Heart right ventricle (tissue), 16 donors: ENCODE results near the gene ACOXL. TPM values are rescaled to one million over a fixed set of nuclear protein-coding genes. Genes with fewer than 3 reads are reported as not detected.

Experiments used
- ATAC-seq, 8 donors: fragments of 200-7000 bp; cut with Tn5 transposase; one replicate each; pipeline ENCODE4 v1.9.1; 2020; ENCODE audit warnings: mild to moderate bottlenecking in 8 of 8, moderate library complexity in 8 of 8, moderate number of reproducible peaks in 1 of 8
- DNase-seq, 2 donors: peaks; one replicate each; pipeline ENCODE4 v3.0.0-alpha.2; 2020
- H3K27ac ChIP-seq, 10 donors: fragments of 200-600 bp; sonication (generic) in 2 of 10; one replicate each; pipeline versions ENCODE4 v1.5.0 to v1.8.0; 2020 to 2022; ENCODE audit warnings: mild to moderate bottlenecking in 3 of 10
- H3K27me3 ChIP-seq, 7 donors: fragments of 200-600 bp; one replicate each; pipeline ENCODE4 v1.8.0; 2021 to 2022; ENCODE audit warnings: mild to moderate bottlenecking in 2 of 7
- H3K36me3 ChIP-seq, 9 donors: fragments of 200-600 bp; sonication (generic) in 1 of 9; one replicate each; pipeline versions ENCODE4 v1.5.0 to v1.8.0; 2020 to 2022; ENCODE audit warnings: mild to moderate bottlenecking in 2 of 9
- H3K4me1 ChIP-seq, 9 donors: fragments of 200-600 bp; sonication (generic) in 1 of 9; one replicate each; pipeline versions ENCODE4 v1.5.0 to v1.8.0; 2020 to 2022; ENCODE audit warnings: mild to moderate bottlenecking in 4 of 9
- H3K4me3 ChIP-seq, 10 donors: fragments of 200-600 bp; sonication (generic) in 2 of 10; one replicate each; pipeline versions ENCODE4 v1.5.0 to v1.8.0; 2020 to 2022; ENCODE audit warnings: mild to moderate bottlenecking in 7 of 10, moderate library complexity in 2 of 10
- H3K9me3 ChIP-seq, 11 donors: fragments of 200-600 bp in 10 of 11; sonication (generic) in 2 of 11; one replicate each; pipeline versions ENCODE4 v1.5.0 to v1.8.0; 2013 to 2022; ENCODE audit warnings: mild to moderate bottlenecking in 2 of 11, control low read depth in 1 of 11, moderate library complexity in 1 of 11
- CTCF ChIP-seq, 9 donors: fragments of 200-600 bp; sonication (generic) in 2 of 9; IDR thresholded peaks; one replicate each; pipeline versions ENCODE4 v1.5.0 to v1.8.0; 2021 to 2022; ENCODE audit warnings: antibody characterized with exemption in 9 of 9, mild to moderate bottlenecking in 5 of 9, moderate library complexity in 1 of 9
- WGBS, 2 donors: extraction: QIAGEN DNeasy Blood & Tissue Kit; methylation state at CpG; one replicate each; pipeline ENCODE4 v1.1.7; 2013; ENCODE audit warnings: inconsistent platforms in 1 of 2; 5-methylcytosine and 5-hydroxymethylcytosine counted together
- intact Hi-C, 10 donors: fragments of 100-400 bp; cut with DNase I; formaldehyde crosslinking; loops; one replicate each; pipeline versions ENCODE4 v1.11.1 to v1.14.2; 2022
- polyA plus RNA-seq, 2 donors: library from polyadenylated mRNA; stranded (reverse); fragments of 200-250 nt; gene quantifications; one replicate each; pipeline ENCODE4 v1.2.3, GENCODE V29; 2013
- total RNA-seq, 10 donors: library from RNA; stranded (reverse); fragmentation: NEBNext Ultra II Directional in 3 of 10; extraction: Animal tissue kit (Norgen Biotek cat#: 25700) in 3 of 10; gene quantifications; one replicate each; pipeline versions ENCODE4 v1.2.1 to v1.2.4, GENCODE V29; 2021 to 2023
- donor health status: Arrhythmogenic right ventricular cardiomyopathy.
- donor health status: ischemic (EF 13 %, LVEDD 7.1; RV severe dilation, severe dysfunction).
- donor health status: healthy with polysubstance abuse.
- donor health status: DM: no; HTN: yes; CAD: no.
- donor health status: DM: no; HTN: no; CAD: no.
- donor health status: ischemic (EF 25% LVEDD 6.9; RV normal size, moderate dysfunction).
- donor health status: ischemic (EF 25% LVEDD 5.7; RV mildly dilated, moderate dysfunction).
- donor health status: healthy.
- donor health status: DM: yes; HTN: yes; CAD: no.
- donor health status: Ischemic cardiomyopathy.
- donor health status: ischemic (EF 35%, LVEDD 5.7; RV mildly dilated, moderate dysfunction).
- donor health status: nonischemic (EF 11% LVEDD 7.7; RV severe dilation, severe dysfunction).
- donor health status: DM: yes; HTN: yes; CAD: no.
- donor health status: PGD.
- donor health status: ischemic (EF 29% LVEDD 5.4; RV normal size, mild dysfunction).
- donor health status: nonischemic (EF 23%, LVEDD 6.1; RV moderate dilation, normal function).

ACOXL gene
- total and polyA plus RNA-seq, 12 donors, result not detected

- Histone ChIP-seq H3K4me3 (no peak overlapping the region), H3K4me1 (no peaks in the 10 kb centered on the region), H3K9me3 (peaks cover 0 to 19% (median 14%) of the 10 kb centered on the region in 11 donors), H3K27ac (no peak overlapping the region), H3K27me3 (peaks cover 0 to 34% (median 7%) of the 10 kb centered on the region in 7 donors), H3K36me3 (no peaks in the 10 kb centered on the region)
- DNase-seq (no peak), ATAC-seq (peak in 1 of 8 donors; percentile 88)
- WGBS, 2 donors, result 64 to 69% methylated on average over 6 of the region's 6 CpGs
- TF ChIP-seq CTCF (IDR thresholded peaks at IDR 0.05), result no peak
- intact Hi-C loops, result loop anchor here in 1 of 10 donors (10.0 kb wide), 1 partner anchor 266 kb away; no protein-coding TSS in a partner anchor
Observed at GRCh38 chr2:110828330-110828729, 96.0 kb downstream of the ACOXL start.

GRCh38 chr2:110829413-110830146, 97.2 kb downstream of the ACOXL start:
- no peak for TF ChIP-seq CTCF (IDR thresholded peaks at IDR 0.05)
- ATAC-seq, result no peak
- no peak overlapping the region for H3K4me3 ChIP-seq
- intact Hi-C loops, result loop anchor here in 1 of 10 donors (10.0 kb wide), 1 partner anchor 265 kb away; no protein-coding TSS in a partner anchor
- no peaks in the 10 kb centered on the region for H3K36me3 ChIP-seq
- H3K27ac ChIP-seq, result no peak overlapping the region
- WGBS, 2 donors, result 89 to 91% methylated on average over 6 of the region's 6 CpGs
- H3K4me1 ChIP-seq, result no peaks in the 10 kb centered on the region
- H3K9me3 ChIP-seq, result peaks cover 0 to 7% (median 3%) of the 10 kb centered on the region in 11 donors
- peaks cover 0 to 37% (median 14%) of the 10 kb centered on the region in 7 donors for H3K27me3 ChIP-seq
- DNase-seq, result no peak

- no peak overlapping the region for H3K27ac ChIP-seq
- WGBS, 2 donors, result 87 to 100% methylated on average over 1 of the region's 1 CpG
- DNase-seq (no peak), ATAC-seq (no peak)
- H3K4me3 ChIP-seq, result no peak overlapping the region
- no peaks in the 10 kb centered on the region for H3K9me3 ChIP-seq
- H3K27me3 ChIP-seq, result peaks cover 0 to 41% (median 14%) of the 10 kb centered on the region in 7 donors
- no peak for TF ChIP-seq CTCF (IDR thresholded peaks at IDR 0.05)
- no peaks in the 10 kb centered on the region for H3K4me1 ChIP-seq
- no peaks in the 10 kb centered on the region for H3K36me3 ChIP-seq
- intact Hi-C loops, result no loop called here
Observed at GRCh38 chr2:110832740-110833139, 100.4 kb downstream of the ACOXL start.

- H3K27me3 ChIP-seq, result peaks cover 0 to 40% (median 12%) of the 10 kb centered on the region in 7 donors
- no peak for ATAC-seq
Observed at GRCh38 chr2:110834134-110834827, 101.9 kb downstream of the ACOXL start.

More at GRCh38 chr2:110834134-110834827, 101.9 kb downstream of the ACOXL start:
- H3K36me3 ChIP-seq, result no peaks in the 10 kb centered on the region
- H3K4me1 ChIP-seq, result no peaks in the 10 kb centered on the region
- no peak for DNase-seq
- no peak for TF ChIP-seq CTCF (IDR thresholded peaks at IDR 0.05)
- no peak overlapping the region for H3K27ac ChIP-seq
- H3K9me3 ChIP-seq, result no peaks in the 10 kb centered on the region
- intact Hi-C loops, result no loop called here
- 68 to 74% methylated on average over 7 of the region's 7 CpGs for WGBS, 2 donors
- no peak overlapping the region for H3K4me3 ChIP-seq
